OCI-LY7 (cell line): Measurements from ENCODE around the gene NID2. TPM values are rescaled to one million over a fixed set of nuclear protein-coding genes. Genes with fewer than 3 reads are reported as not detected.

Source experiments
- BruUV-seq: library from RNA; stranded (reverse); fragments of 400-500 nt; replicated peaks from 2 replicates; lab custom pipeline; 2021; lab: Mats Ljungman, UMichigan
- CTCF ChIA-PET: fragments of 300-600 bp; sonication (Branson Sonifier 250); formaldehyde crosslinking; loops from one replicate; lab custom pipeline; 2022; ENCODE audit warnings: antibody characterized with exemption; ENCODE audit not compliant: unreplicated experiment; lab: Charles Lee
- POLR2A ChIA-PET: fragments of 300-600 bp; sonication (Branson Sonifier 250); formaldehyde crosslinking; loops from one replicate; lab custom pipeline; 2022; ENCODE audit warnings: antibody characterized with exemption; lab: Charles Lee
- DNase-seq: peaks from one replicate; pipeline ENCODE4 v3.0.0-alpha.2; 2015; ENCODE audit warnings: low spot score
- H2AFZ ChIP-seq: fragments of 200-600 bp; sonication (generic), shearing (Covaris generic); 2 replicates; pipeline ENCODE4 v1.6.1; 2014; ENCODE audit warnings: mild to moderate bottlenecking, antibody characterized with exemption, low read length, moderate library complexity
- H3K27ac ChIP-seq: fragments of 200-600 bp; sonication (generic); 2 replicates; pipeline ENCODE4 v1.5.1; 2014; ENCODE audit warnings: mixed run types, low read depth, mild to moderate bottlenecking, moderate library complexity, low read length, inconsistent platforms; ENCODE audit not compliant: poor library complexity, severe bottlenecking
- H3K36me3 ChIP-seq: fragments of 200-600 bp; sonication (generic); 2 replicates; pipeline ENCODE4 v1.6.1; 2014; ENCODE audit warnings: mild to moderate bottlenecking, antibody characterized with exemption, low read length, moderate library complexity, mixed read lengths; ENCODE audit not compliant: insufficient read depth
- H3K4me1 ChIP-seq: fragments of 200-600 bp; sonication (generic); 2 replicates; pipeline ENCODE4 v1.5.1; 2014; ENCODE audit warnings: mild to moderate bottlenecking, low read length; ENCODE audit not compliant: insufficient read depth, poor library complexity, severe bottlenecking
- H3K4me2 ChIP-seq: fragments of 200-600 bp; sonication (generic); 2 replicates; pipeline ENCODE4 v1.6.1; 2014; ENCODE audit warnings: mild to moderate bottlenecking, low read length
- H3K4me3 ChIP-seq: fragments of 200-600 bp; sonication (generic); 2 replicates; pipeline ENCODE4 v1.5.1; 2014; ENCODE audit warnings: mild to moderate bottlenecking, low read depth, low read length; ENCODE audit not compliant: poor library complexity, severe bottlenecking
- H3K79me2 ChIP-seq: fragments of 200-600 bp; sonication (generic); 2 replicates; pipeline ENCODE4 v1.6.1; 2016; ENCODE audit warnings: low read depth, mild to moderate bottlenecking, low read length, moderate library complexity, mixed read lengths; ENCODE audit not compliant: insufficient read depth
- H3K9me2 ChIP-seq: fragments of 200-600 bp; sonication (generic); 2 replicates; pipeline ENCODE4 v1.6.1; 2016; ENCODE audit warnings: mild to moderate bottlenecking, low read length, mixed read lengths; ENCODE audit not compliant: insufficient read depth
- H3K9me3 ChIP-seq: fragments of 200-600 bp; sonication (generic); 2 replicates; pipeline ENCODE4 v1.6.1; 2014; ENCODE audit warnings: mild to moderate bottlenecking, mixed run types, low read length, mixed read lengths
- H4K20me1 ChIP-seq: fragments of 200-600 bp; sonication (generic); 2 replicates; pipeline ENCODE4 v1.6.1; 2014; ENCODE audit warnings: mild to moderate bottlenecking, antibody characterized with exemption, low read length, moderate library complexity, mixed read lengths; ENCODE audit not compliant: insufficient read depth
- CTCF ChIP-seq: fragments of 200-600 bp; sonication (generic); conservative IDR thresholded peaks from 2 replicates; pipeline ENCODE4 v1.5.1; 2014; ENCODE audit warnings: mild to moderate bottlenecking, antibody characterized with exemption, low read length, moderate library complexity, mixed read lengths
- EZH2phosphoT487 ChIP-seq: fragments of 200-600 bp; sonication (generic); IDR thresholded peaks from 2 replicates; pipeline ENCODE4 v1.6.1; 2018; ENCODE audit warnings: low read depth, borderline replicate concordance, mild to moderate bottlenecking, mixed run types, antibody characterized with exemption, low read length, moderate library complexity, mixed read lengths
- intact Hi-C: fragments of 100-400 bp; cut with micrococcal nuclease; formaldehyde crosslinking; loops from one replicate; pipeline ENCODE4 v1.10.0; 2022; ENCODE audit not compliant: unreplicated experiment
- total RNA-seq, 2 experiments: library from RNA; depleted of rRNA in 1 of 2; stranded (reverse); fragments of >200 nt in 1 of 2; shearing (Covaris generic) in 1 of 2; gene quantifications; 2 replicates each; pipeline ENCODE4 v1.2.3, GENCODE V29; 2014 to 2022

The NID2 gene
- total RNA-seq, 2 experiments from 2014 or later, result not detected

DNA sequence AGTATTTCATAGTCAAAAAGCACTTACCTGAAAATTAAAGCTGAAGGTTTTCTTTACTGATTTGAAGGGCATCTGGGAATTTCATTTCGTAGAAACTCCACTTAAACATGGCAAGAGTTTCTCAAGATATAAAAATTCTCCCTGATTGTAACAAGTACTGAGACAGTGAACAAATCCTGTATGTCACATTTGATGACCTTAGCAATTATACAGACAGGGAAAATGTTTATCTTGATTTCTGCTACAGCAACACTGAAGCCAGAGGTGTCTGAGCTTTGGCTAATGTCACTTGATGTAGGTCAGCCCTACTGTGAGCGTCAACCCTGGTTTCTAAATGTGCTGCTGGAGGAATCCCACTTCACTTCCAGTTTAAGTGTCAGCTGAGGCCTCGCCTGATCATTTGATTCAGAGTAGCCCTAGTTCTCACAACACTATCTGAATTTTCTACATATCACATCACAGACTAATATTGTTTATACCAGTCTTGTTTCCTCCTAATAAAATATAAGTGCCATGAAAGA is 58.6 kb downstream of the NID2 start:
- Histone ChIP-seq H3K36me3 (peaks cover 68% of the 10 kb centered on the region), H3K4me2 (no peak overlapping the region), H3K79me2 (no peaks in the 10 kb centered on the region), H3K4me1 (no peaks in the 10 kb centered on the region), H3K4me3 (no peak overlapping the region), H3K9me3 (no peaks in the 10 kb centered on the region), H2AFZ (no peak overlapping the region), H3K27ac (no peak overlapping the region), H4K20me1 (no peaks in the 10 kb centered on the region), H3K9me2 (no peaks in the 10 kb centered on the region)
- no peak for DNase-seq
- ChIA-PET CTCF (no interaction called here), POLR2A (interaction anchor here (1.2 kb wide), 1 partner anchor 19 kb away, joined by 4 read pairs; no protein-coding TSS in a partner anchor)
- intact Hi-C loops, result no loop called here
- TF ChIP-seq EZH2phosphoT487 (no peak), CTCF (no peak)
- no TSS peak for BruUV-seq

DNA sequence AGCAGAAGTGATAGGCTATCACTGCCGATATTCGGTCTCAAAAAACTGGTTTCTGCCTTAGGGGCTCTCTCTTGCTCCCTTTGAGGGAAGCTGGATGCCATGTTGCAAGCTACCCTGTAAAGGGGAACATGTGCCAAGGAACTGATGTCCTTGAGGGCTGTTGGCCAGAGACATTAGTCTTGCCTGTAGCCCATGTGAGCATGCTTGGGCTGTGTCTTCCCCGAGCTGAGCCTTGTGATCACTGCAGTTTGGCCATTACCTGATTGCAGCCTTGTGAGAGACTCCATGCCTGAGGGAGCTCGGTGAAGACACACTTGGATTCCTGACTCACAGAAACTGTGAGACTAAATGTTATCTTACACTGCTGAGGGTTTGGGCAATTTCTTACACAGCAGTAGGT is 60.7 kb downstream of the NID2 start:
- H3K9me2 ChIP-seq, result no peaks in the 10 kb centered on the region
- ChIA-PET CTCF (no interaction called here), POLR2A (no interaction called here)
- H3K9me3 ChIP-seq, result no peaks in the 10 kb centered on the region
- H3K36me3 ChIP-seq, result peaks cover 89% of the 10 kb centered on the region
- H3K79me2 ChIP-seq, result no peaks in the 10 kb centered on the region
- TF ChIP-seq EZH2phosphoT487 (no peak), CTCF (no peak)
- DNase-seq, result no peak
- no peak overlapping the region for H2AFZ ChIP-seq
- H3K4me2 ChIP-seq, result no peak overlapping the region
- H3K4me1 ChIP-seq, result no peaks in the 10 kb centered on the region
- H3K27ac ChIP-seq, result no peak overlapping the region
- BruUV-seq, result no TSS peak
- intact Hi-C loops, result no loop called here
- no peak overlapping the region for H3K4me3 ChIP-seq
- no peaks in the 10 kb centered on the region for H4K20me1 ChIP-seq

DNA sequence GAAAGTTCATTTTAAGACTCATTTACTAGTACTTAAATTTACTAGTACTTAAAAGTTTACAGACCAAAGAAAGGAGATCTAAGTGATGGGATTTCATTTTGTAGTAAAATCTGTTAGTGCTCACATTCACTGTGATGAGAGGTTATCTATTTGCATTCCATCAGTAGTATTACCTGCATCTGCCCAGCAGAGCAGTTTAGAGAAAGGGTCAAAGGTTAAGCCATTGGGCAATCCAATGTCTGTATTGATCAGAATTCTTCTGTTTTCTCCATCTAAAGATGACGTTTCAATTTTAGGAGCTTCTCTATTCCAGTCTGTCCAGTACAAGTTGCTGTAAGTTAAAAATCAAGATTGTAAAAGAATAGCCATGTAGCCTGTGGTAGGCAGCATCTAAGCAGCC is 61.2 kb downstream of the NID2 start:
- no peak for TF ChIP-seq CTCF
- TF ChIP-seq EZH2phosphoT487, result no peak
- ChIA-PET POLR2A (interaction anchor here (2.5 kb wide), 1 partner anchor 13 kb away, joined by 15 read pairs; no protein-coding TSS in a partner anchor), CTCF (no interaction called here)
- no TSS peak for BruUV-seq
- H3K27ac ChIP-seq, result no peak overlapping the region
- intact Hi-C loops, result no loop called here
- H3K9me2 ChIP-seq, result no peaks in the 10 kb centered on the region
- H3K36me3 ChIP-seq, result peaks cover 91% of the 10 kb centered on the region
- no peaks in the 10 kb centered on the region for H4K20me1 ChIP-seq
- H3K4me2 ChIP-seq, result no peak overlapping the region
- no peaks in the 10 kb centered on the region for H3K4me1 ChIP-seq
- no peak overlapping the region for H3K4me3 ChIP-seq
- H3K79me2 ChIP-seq, result no peaks in the 10 kb centered on the region
- no peak overlapping the region for H2AFZ ChIP-seq
- DNase-seq, result no peak
- no peaks in the 10 kb centered on the region for H3K9me3 ChIP-seq
